ENCODE measurements around the gene DOCK4. TPM values are rescaled to one million over a fixed set of nuclear protein-coding genes. Genes with fewer than 3 reads are reported as not detected.

DOCK4 gene
- total and polyA plus RNA-seq, 2 of the 8 experiments (the other 6 are each of a cell fraction or from before 2014, with no cell fraction given) = 5.1 to 23.6 TPM

- FAIRE-seq = no peak
- no peak overlapping the region for H2BK15ac ChIP-seq (ENCODE audit: low read length)
- no peaks in the 10 kb centered on the region for H3K36me3 ChIP-seq (ENCODE audit: control insufficient read depth in 2 of 4, insufficient read depth in 4 of 4, low read length in 3 of 4)
- H4K20me1 ChIP-seq (replicated peaks in 1 of 2; ENCODE audit: control insufficient read depth in 1 of 2, insufficient read depth in 2 of 2, low read length in 2 of 2) = no peaks in the 10 kb centered on the region
- WGBS, 2 experiments (ENCODE audit: extremely low coverage in 1 of 2, insufficient coverage in 1 of 2, insufficient read length in 1 of 2, insufficient replicate concordance in 2 of 2, low coverage in 1 of 2, low lambda C conversion rate in 2 of 2, missing lambda C conversion rate in 1 of 2) = 96% methylated on average over 2 of the region's 2 CpGs; no CpG with 5 or more reads in 1 of the 2 experiments
- no peaks in the 10 kb centered on the region for H3K79me1 ChIP-seq (ENCODE audit: low read depth, low read length)
- H3K23me2 ChIP-seq (ENCODE audit: low read depth, low read length) = peaks cover 5% of the 10 kb centered on the region; the same call in 1 of the 2 replicates
- no peaks in the 10 kb centered on the region for H3K4me1 ChIP-seq (replicated peaks in 1 of 4; ENCODE audit: control insufficient read depth in 3 of 4, insufficient read depth in 4 of 4, low read length in 3 of 4)
- no peak overlapping the region for H3K56ac ChIP-seq (replicated peaks; ENCODE audit: insufficient read length, low read depth, low read length)
- H2BK12ac ChIP-seq (ENCODE audit: low read depth, low read length) = no peak overlapping the region
- no peak for DNase-seq (ENCODE audit: low read depth in 1 of 2, low spot score in 2 of 2)
- no peak overlapping the region for H4K5ac ChIP-seq (ENCODE audit: insufficient read length, low read depth, low read length)
- H2BK120ac ChIP-seq (replicated peaks; ENCODE audit: low read depth, low read length) = no peak overlapping the region
- no peak overlapping the region for H4K8ac ChIP-seq (ENCODE audit: extremely low read depth, insufficient read depth, low read length)
- H3K79me2 ChIP-seq (ENCODE audit: control insufficient read depth in 1 of 2, insufficient read depth in 2 of 2, low read length in 2 of 2) = no peaks in the 10 kb centered on the region
- H2BK5ac ChIP-seq (ENCODE audit: low read depth, low read length) = no peak overlapping the region
- H2BK20ac ChIP-seq (ENCODE audit: low read length) = no peak overlapping the region
- H2AFZ ChIP-seq (ENCODE audit: low read length) = no peak overlapping the region
- no peak overlapping the region for H3K4ac ChIP-seq (replicated peaks; ENCODE audit: insufficient read length, low read depth, low read length)
- H3K14ac ChIP-seq (ENCODE audit: insufficient read length) = no peak overlapping the region
- no peak overlapping the region for H3K9ac ChIP-seq (replicated peaks in 1 of 4; ENCODE audit: extremely low read depth in 1 of 4, low read depth in 3 of 4, low read length in 3 of 4)
- no peaks in the 10 kb centered on the region for H3K27me3 ChIP-seq (replicated peaks in 1 of 4; ENCODE audit: control insufficient read depth in 3 of 4, extremely low read depth in 1 of 4, insufficient read depth in 3 of 4, low read length in 3 of 4)
- H3K9me3 ChIP-seq (ENCODE audit: insufficient read depth in 2 of 2, low read depth in 1 of 2, low read length in 1 of 2) = no peaks in the 10 kb centered on the region
- POLR2A ChIA-PET (ENCODE audit: partially characterized antibody) = no interaction called here
- no peak overlapping the region for H4K91ac ChIP-seq (replicated peaks; ENCODE audit: insufficient read length, low read length)
- CTCF ChIA-PET (ENCODE audit: partially characterized antibody) = interaction anchor here (0.6 to 0.9 kb wide), 2 partner anchors 463 to 687 kb away, joined by 4 to 5 read pairs; no protein-coding TSS in a partner anchor
- TF ChIP-seq RAD21 (IDR thresholded peaks at IDR 0.05 in 1 of 2, conservative IDR thresholded peaks at IDR 0.05 in 1 of 2; ENCODE audit: low read depth in 2 of 2, low read length in 2 of 2) = no peak
- TF ChIP-seq RFX5 (IDR thresholded peaks at IDR 0.05; ENCODE audit: borderline replicate concordance, low read depth, low read length) = no peak
- TF ChIP-seq, protein P1, sequence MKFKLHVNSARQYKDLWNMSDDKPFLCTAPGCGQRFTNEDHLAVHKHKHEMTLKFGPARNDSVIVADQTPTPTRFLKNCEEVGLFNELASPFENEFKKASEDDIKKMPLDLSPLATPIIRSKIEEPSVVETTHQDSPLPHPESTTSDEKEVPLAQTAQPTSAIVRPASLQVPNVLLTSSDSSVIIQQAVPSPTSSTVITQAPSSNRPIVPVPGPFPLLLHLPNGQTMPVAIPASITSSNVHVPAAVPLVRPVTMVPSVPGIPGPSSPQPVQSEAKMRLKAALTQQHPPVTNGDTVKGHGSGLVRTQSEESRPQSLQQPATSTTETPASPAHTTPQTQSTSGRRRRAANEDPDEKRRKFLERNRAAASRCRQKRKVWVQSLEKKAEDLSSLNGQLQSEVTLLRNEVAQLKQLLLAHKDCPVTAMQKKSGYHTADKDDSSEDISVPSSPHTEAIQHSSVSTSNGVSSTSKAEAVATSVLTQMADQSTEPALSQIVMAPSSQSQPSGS (IDR thresholded peaks at IDR 0.05; ENCODE audit: low read length) = no peak
- no peak for TF ChIP-seq EP300 (IDR thresholded peaks at IDR 0.05; ENCODE audit: borderline replicate concordance in 1 of 2, low read depth in 2 of 2, low read length in 2 of 2)
- no peak for TF ChIP-seq BRCA1 (IDR thresholded peaks at IDR 0.05; ENCODE audit: low read depth, low read length)
- H2AK5ac ChIP-seq (ENCODE audit: low read depth, low read length) = no peak overlapping the region
- no peak overlapping the region for H3K4me3 ChIP-seq (ENCODE audit: extremely low read depth in 1 of 4, insufficient read depth in 2 of 4, low read depth in 3 of 4, low read length in 4 of 4)
- H3K27ac ChIP-seq (ENCODE audit: low read depth, low read length) = no peak overlapping the region
- H3K4me2 ChIP-seq (ENCODE audit: insufficient read depth in 1 of 2, low read depth in 2 of 2, low read length in 2 of 2) = no peak overlapping the region
- no peak overlapping the region for H3K23ac ChIP-seq (ENCODE audit: insufficient read length)
- H3K18ac ChIP-seq (ENCODE audit: extremely low read depth, low read length) = no peak overlapping the region
These were observed 287.0 kb downstream of the DOCK4 start for GRCh38 chr7:111919164-111919563.

All from H1 (cell line).